AG04450 (cell line): ENCODE measurements around the gene OR52E4. TPM values are rescaled to one million over a fixed set of nuclear protein-coding genes. Genes with fewer than 3 reads are reported as not detected.

Experiments
- CTCF ChIA-PET: fragments of 300-600, 350-600 bp; formaldehyde crosslinking; extraction: SDS; loops from one replicate; lab custom pipeline; 2022; ENCODE audit warnings: antibody characterized with exemption, inconsistent platforms; lab: Charles Lee
- POLR2A ChIA-PET: fragments of 350-600 bp; formaldehyde crosslinking; extraction: SDS; loops from one replicate; lab custom pipeline; 2021; ENCODE audit warnings: antibody characterized with exemption, inconsistent platforms; lab: Yijun Ruan, JAX
- DNase-seq: peaks from one replicate; pipeline ENCODE4 v3.0.0-alpha.2; 2011; ENCODE audit warnings: low read depth, low spot score
- H3K27ac ChIP-seq: one replicate; pipeline ENCODE4 v1.5.1; 2012; ENCODE audit warnings: low read depth, low read length, control low read depth
- H3K27me3 ChIP-seq: one replicate; pipeline ENCODE4 v1.6.0; 2012; ENCODE audit warnings: low read length; ENCODE audit not compliant: control insufficient read depth, insufficient read depth
- H3K4me3 ChIP-seq: 2 replicates; pipeline ENCODE4 v1.5.1; 2011; ENCODE audit warnings: mild to moderate bottlenecking, low read depth, low read length, control low read depth
- H3K9me3 ChIP-seq: 2 replicates; pipeline ENCODE4 v1.5.1; 2012; ENCODE audit warnings: low read length; ENCODE audit not compliant: control insufficient read depth, insufficient read depth
- polyA plus RNA-seq: library from polyadenylated mRNA; depleted of rRNA; stranded (reverse); fragments of >200 nt; gene quantifications from 2 replicates; pipeline ENCODE4 v1.2.3, GENCODE V29; 2011
- TF ChIP-seq, protein P1 (sequence below): IDR thresholded peaks from 2 replicates; pipeline ENCODE4 v1.5.1; 2011; ENCODE audit warnings: low read depth, low read length, control low read depth, inconsistent platforms

Gene OR52E4
- polyA plus RNA-seq, 1 experiment = not detected

DNA sequence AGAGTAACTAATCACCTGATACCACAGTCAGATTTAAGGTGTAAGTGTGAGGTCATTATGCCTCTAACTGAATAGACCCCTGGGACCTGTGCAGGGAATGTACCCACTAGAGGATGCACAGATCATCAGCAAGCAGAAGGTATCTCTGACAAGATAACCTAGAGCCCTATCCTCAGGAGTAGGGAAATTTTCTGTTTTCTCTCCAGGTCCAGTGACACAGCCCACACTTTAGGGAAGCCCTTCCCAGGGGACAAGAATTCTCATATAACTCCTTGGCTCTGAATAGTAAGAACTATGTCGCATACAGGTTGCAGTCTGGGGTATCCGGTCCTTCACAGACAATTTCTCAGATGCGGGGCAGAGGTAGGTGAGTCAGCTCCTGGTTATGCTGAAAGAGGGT lies 12.5 kb downstream of the OR52E4 start, which contains the start of gene OR52E5:
Gene OR52E5 (plus strand): TSS at position 301 of the 400 bp plus-strand sequence. CDS start 7,569 bp downstream, outside the sequence.
- Histone ChIP-seq H3K4me3 (no peak within 1 kb of the TSS), H3K27me3 (no peaks in the 10 kb centered on the region), H3K27ac (no peak within 1 kb of the TSS), H3K9me3 (no peaks in the 10 kb centered on the region)
- CTCF ChIA-PET = no interaction called here
- DNase-seq = no peak
- TF ChIP-seq, protein P1, sequence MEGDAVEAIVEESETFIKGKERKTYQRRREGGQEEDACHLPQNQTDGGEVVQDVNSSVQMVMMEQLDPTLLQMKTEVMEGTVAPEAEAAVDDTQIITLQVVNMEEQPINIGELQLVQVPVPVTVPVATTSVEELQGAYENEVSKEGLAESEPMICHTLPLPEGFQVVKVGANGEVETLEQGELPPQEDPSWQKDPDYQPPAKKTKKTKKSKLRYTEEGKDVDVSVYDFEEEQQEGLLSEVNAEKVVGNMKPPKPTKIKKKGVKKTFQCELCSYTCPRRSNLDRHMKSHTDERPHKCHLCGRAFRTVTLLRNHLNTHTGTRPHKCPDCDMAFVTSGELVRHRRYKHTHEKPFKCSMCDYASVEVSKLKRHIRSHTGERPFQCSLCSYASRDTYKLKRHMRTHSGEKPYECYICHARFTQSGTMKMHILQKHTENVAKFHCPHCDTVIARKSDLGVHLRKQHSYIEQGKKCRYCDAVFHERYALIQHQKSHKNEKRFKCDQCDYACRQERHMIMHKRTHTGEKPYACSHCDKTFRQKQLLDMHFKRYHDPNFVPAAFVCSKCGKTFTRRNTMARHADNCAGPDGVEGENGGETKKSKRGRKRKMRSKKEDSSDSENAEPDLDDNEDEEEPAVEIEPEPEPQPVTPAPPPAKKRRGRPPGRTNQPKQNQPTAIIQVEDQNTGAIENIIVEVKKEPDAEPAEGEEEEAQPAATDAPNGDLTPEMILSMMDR = no peak
- POLR2A ChIA-PET = interaction anchor here (0.6 kb wide), 1 partner anchor 21 kb away, joined by 3 read pairs; no protein-coding TSS in a partner anchor

DNA sequence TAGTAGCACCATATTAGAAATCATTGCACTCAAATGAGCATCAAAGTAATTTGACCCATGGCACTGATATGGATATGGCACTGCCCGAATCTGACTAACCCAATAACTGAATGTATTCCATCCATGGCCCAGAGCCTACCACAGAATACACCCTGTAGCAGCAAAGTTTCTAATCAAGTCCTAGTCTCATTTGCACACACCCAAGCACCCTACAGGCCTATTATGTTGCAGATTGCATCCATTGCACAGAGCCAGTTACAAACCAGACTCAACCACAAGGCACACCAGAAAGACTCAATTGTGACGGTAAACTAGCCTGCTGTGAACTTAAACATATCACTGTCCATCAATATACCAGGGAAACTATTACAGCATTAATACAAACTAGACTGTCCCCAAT lies 19.1 kb downstream of the OR52E4 start:
- TF ChIP-seq, protein P1 = no peak
- Histone ChIP-seq H3K27ac (no peak overlapping the region), H3K27me3 (no peaks in the 10 kb centered on the region), H3K9me3 (no peaks in the 10 kb centered on the region), H3K4me3 (no peak overlapping the region)
- ChIA-PET POLR2A (no interaction called here), CTCF (no interaction called here)
- no peak for DNase-seq

DNA sequence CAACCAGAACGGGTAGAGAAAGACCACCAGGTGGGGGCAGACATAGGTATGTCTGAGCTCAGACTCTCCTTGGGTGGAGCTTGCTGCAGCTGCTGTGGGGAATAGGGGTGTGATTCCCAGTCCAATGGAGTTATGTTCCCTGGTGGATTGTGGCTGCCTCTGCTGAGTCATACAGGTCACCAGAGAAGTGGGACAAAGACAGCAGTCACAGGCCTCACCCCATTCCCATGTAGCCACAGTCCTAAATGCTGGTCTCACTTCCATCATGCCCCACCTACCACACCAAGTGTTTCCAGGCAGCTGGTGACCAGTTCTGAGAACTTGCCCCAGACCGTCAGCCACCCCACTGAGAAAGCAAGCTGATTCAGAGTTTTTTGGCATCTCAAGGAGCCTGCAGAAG lies 30.1 kb downstream of the OR52E4 start:
- POLR2A ChIA-PET = no interaction called here
- no peak for DNase-seq
- no peak overlapping the region for H3K4me3 ChIP-seq
- H3K27me3 ChIP-seq = no peaks in the 10 kb centered on the region
- TF ChIP-seq, protein P1 = no peak
- peaks cover 6% of the 10 kb centered on the region for H3K9me3 ChIP-seq
- H3K27ac ChIP-seq = no peak overlapping the region
- CTCF ChIA-PET = interaction anchor here (1.0 kb wide), 1 partner anchor 19 kb away, joined by 4 read pairs; no protein-coding TSS in a partner anchor

DNA sequence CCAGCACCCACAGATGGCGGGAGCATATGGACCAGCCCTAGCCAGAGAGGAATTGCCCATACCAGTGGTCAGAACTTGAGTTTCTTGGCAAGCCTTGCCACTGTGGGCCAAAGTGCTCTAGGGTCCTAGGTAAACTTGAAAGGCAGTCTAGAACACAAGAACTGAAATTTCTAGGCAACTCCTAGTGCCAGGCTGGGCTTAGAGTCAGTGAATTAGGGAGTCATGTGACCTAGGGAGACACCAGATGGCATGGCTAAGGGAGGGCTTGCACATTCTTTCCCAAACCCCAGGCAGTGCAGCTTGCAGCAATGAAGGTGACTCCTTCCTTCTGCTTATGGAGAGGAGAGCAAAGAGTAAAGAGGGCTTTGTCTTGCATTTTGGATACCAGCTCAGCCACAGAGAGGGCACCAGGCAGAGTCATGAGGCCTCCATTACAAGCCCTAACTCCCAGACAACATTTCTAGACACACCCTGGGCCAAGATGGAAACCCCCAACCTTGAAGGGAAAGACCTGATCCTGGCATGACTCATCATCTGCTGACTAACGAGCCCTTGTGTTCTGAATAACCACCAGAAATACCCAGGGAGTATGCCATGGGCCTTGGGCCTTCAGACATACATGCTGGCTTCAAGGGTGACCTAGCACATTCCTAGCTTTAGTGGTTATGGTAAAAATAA lies 42.5 kb downstream of the OR52E4 start:
- ChIA-PET POLR2A (no interaction called here), CTCF (no interaction called here)
- Histone ChIP-seq H3K27ac (no peak overlapping the region), H3K4me3 (no peak overlapping the region), H3K27me3 (no peaks in the 10 kb centered on the region), H3K9me3 (peaks cover 15% of the 10 kb centered on the region)
- TF ChIP-seq, protein P1 = no peak
- no peak for DNase-seq

DNA sequence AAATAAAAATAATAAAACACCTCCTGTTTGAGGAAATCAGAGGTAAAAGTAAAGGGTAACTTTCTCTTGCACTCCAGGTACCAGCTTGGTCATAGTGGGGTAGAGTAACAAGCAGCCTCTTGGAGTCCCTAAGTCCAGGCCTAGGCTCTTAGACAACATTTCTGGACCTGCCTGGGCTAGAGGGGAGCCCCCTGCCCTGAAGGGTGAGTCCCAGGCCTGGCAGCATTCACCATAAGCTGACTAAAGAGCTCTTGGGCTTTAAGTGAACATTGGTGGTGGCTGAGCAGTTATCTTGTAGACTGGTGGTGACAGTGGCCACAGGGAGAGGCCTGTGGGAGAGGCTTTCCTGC lies 43.0 kb downstream of the OR52E4 start:
- DNase-seq = no peak
- ChIA-PET CTCF (no interaction called here), POLR2A (no interaction called here)
- no peak overlapping the region for H3K27ac ChIP-seq
- H3K9me3 ChIP-seq = peaks cover 20% of the 10 kb centered on the region
- H3K4me3 ChIP-seq = no peak overlapping the region
- TF ChIP-seq, protein P1 = no peak
- H3K27me3 ChIP-seq = no peaks in the 10 kb centered on the region
